ENCODE results near the gene ELF5.

Gene ELF5

GRCh38 chr11:34521265-34521664 is 7.7 kb upstream of the ELF5 start:
- DNase-seq = no peak

DNA sequence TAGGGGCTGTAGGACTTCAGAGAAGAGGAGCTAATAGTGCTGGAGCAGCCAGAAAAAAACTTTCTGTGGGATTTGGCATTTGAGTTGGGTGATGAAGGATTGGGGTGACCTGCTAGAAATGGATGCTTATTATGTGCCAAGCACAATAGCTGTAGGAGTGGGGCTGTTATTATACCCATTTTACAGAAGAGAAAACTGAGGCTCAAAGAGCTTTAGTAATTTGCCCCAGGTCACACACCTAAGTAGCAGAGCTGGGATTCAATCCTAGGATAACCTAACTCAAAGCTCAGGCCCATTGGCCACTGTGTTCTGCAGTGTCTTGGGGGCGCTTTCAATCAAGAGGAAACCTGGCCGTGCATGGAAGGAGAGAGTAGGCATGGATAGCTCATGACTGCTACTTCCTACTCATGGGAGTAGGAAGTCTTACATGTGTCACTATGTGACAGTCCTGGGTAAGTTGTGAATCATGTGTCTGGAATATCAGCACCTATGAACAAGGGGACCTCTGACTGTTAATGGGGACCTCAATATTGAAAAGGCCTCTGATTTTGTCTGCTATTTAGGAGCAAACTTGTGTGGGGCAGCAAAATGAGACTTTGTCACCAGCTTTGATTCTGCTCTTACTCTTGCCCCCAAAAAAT is 6.1 kb upstream of the ELF5 start:
- DNase-seq = no peak

GRCh38 chr11:34516247-34517040 is 2.9 kb upstream of the ELF5 start:
- no peak for DNase-seq

GRCh38 chr11:34514597-34514996 is 1.0 kb upstream of the ELF5 start:
- DNase-seq = no peak

- peak; percentile 26 for DNase-seq
Measured at GRCh38 chr11:34512840-34513681, 533 bp downstream of the ELF5 start.

DNA sequence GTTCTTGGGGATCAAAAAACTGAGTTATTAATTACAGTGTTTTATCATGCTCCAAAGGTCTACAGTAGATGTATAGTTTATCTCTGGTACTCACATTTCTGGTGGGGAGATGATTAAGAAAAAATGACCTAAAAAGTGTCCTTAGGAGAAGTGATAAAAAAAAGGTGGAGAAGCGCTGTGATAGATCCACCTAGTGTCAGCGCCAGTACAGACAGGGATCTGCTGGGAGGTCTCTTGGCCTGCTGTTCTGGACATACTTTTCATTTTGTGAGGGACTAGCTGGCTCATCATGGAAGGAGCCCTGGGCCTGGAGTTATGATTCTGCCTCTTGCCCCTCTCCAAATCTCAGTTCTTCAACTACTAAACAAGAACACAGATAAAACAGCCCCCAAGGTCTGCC is 2.9 kb downstream of the ELF5 start:
- DNase-seq = no peak

DNA sequence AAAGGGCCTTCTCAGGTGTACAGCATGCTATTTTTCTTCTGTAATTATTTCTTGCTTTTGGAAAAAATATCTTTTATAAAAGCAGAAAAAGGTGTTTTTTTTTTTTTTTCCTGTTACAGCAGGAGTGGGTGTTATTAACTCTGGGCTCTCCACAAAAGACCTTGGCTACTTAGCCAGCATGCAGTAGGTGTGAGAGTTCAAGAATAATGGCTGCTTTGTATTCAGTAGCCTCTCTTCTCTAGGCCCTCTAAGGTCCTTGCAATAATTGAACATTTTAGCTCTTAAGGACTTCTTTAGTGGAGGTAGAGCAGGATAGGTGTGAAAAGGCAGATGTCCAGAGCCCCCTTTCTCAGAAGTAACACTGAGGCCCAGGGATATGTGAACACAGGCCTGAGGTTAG is 3.4 kb downstream of the ELF5 start:
- no peak for DNase-seq

- no peak for DNase-seq
Measured at GRCh38 chr11:34509336-34509876, 4.2 kb downstream of the ELF5 start.

GRCh38 chr11:34508524-34508923 is 5.1 kb downstream of the ELF5 start:
- no peak for DNase-seq

DNA sequence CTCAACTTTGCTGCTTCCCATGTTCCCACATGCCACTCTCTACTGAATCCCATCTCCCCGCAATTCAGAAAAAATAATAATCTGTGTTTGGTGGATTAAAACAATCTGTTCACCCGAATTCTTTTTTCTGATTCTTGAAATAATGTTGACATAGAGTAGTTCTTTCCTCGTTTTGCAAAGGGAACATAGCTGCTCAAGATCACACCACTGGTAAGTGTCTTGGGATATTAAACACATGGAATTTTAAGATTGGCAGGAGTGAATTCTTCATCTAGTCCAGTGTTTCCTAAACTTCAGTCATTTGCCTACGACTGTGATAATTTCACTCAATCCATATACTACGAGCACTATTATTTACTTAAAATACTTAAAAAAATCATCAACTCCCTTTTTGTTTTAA is 6.0 kb downstream of the ELF5 start:
- DNase-seq = no peak

DNA sequence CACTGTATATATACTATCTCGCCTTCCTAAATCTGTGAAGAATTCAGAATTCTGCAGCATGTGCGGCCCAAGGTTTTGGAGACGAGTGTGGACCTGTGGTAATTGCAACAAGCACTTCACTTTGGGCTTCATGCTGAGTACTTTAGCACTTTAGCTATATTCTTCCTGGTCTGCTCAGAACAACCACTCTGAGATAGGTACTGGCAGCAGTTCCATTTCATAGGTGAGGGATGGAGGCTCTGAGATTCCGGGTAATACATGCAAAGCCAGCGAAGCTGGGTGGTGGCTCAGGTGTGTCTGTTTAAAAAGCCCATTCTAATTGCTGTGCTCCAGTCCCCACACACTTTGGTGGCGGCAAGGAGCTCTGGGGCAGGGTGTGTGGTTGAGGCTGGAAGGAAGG is 6.4 kb downstream of the ELF5 start:
- DNase-seq = no peak

GRCh38 chr11:34505874-34506273 is 7.7 kb downstream of the ELF5 start:
- no peak for DNase-seq

DNA sequence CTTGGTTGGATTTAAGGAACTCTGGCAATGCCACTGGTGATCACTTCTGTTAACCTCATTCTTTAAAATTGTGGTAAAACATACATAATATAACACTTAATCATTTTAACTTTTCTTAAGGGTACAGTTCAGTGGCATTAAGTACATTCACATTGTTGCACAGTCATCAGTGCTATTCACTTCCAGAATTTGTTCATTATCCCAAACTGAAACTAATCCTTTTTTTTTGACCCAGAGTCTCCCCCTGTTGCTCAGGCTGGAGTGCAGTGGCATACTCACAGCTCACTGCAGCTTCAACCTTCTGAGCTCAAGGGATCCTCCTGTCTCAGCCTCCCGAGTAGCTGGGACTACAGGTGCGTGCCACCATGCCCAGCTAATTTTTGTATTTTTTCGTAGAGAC is 10.6 kb downstream of the ELF5 start:
- no peak for DNase-seq

- no peak for DNase-seq
Measured at GRCh38 chr11:34501949-34502348, 11.6 kb downstream of the ELF5 start.

DNA sequence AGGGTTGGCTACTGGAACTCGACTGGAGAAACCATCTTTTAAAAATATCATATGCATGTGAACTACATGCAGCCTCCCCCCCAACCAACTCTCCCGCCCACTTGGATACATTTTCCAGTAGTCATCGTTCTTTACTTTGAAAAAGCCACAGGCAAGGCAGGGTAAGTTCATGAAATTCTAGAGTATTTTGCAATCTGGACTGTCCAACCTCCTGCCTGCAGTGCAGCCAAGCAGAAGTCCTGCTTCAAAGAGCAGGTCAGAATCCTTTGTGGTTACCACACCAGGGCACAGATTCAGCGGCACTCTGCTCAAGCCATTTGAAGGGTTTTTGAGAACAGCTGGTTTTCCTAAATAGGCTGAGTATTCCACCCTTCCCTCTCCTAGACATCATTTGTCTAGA is 12.1 kb downstream of the ELF5 start:
- DNase-seq = no peak

DNA sequence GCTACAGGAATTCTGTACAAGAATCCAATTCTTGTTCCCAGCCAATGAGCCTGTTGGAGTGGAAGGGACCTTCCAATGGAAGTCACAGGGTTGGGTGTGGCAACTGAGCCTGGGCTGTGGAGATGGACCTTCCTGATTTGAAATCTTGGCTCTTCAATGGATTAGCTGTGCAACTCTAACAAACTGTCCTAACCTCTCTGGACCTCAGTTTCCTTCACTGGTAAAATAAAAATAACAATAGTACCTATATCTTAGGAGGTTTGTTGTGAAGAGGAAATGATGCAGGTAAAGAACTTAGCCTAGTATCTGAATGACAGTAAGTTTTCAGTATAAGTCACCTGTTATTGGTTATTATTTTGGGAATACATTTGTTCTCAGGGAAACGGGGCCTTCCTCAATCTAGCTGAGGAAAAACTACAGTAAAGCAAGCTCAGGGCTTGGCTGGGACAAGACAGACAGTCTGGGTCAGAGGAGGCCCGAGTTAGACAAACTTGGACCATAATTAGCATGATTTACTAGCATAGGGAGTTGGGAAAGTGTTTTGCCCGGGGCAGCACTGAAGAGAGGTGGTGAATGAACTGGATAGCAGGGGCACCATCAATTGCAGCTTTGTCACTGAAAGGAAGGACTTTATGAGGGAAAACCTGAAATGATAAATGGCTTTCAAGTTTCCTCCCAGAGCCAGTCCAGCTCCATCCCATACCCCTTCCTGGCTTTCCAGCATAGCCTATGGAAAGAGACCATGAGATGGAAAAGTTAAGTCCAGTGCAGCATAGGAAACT is 13.7 kb downstream of the ELF5 start:
- no peak for DNase-seq

DNA sequence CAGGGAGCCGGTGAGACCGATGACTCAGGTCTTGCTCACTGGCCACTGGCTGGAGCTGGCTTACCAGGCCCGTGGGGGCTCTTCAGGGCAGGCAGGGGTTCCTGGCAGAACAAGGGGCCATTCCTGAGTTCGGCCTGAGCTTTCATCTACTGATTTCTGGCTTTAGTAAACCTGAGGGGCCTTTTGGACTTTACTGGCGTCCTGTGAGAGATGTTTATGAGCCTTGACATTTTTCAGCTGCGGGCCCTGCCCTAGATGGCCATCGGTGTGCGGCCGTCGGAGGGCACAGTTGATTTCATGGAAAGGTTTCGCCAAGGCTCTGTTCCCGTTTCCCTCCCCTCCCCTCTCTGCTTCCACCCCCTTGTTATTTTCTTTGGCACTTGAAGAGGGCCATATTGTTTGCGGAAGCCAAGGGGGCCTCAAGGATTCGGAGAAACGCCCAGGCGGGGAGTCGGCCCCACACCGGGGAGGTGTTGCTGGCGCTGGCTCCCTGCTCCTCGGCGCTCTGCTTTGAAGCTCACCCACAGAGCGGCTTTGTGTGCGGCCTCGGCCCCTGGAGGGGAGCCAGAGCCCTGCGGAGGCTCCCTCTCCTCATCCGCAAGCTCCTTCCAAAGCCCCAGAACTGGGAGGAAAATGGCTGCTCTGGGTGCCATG is 17.7 kb downstream of the ELF5 start:
- DNase-seq = no peak

DNA sequence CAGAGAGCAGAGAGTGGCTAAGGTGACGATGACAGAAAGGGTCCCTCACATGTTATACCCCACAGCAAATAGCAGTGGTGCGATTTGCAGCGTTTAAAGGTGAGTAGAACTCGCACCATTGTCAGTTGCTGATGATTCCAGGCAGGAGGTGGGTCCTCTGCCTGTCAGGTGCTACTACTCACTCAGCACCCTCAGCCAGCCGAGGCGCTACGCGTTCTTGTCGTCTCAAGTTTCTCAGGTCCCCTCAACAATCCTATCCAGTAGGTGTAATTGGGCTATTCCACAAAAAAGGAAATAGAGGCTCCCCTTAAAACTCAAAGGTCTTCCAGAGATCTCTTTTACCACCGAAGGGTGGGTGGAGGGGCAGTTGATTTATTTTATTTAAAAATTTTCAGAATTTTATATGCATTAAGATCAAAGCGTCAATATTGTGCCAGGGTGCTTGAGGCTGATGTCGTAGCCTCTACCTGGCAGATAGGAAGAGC is 18.3 kb downstream of the ELF5 start:
- no peak for DNase-seq

- DNase-seq = no peak
Measured at GRCh38 chr11:34493926-34494595, 19.5 kb downstream of the ELF5 start.

- DNase-seq = no peak
Measured at GRCh38 chr11:34493468-34493867, 20.1 kb downstream of the ELF5 start.

DNA sequence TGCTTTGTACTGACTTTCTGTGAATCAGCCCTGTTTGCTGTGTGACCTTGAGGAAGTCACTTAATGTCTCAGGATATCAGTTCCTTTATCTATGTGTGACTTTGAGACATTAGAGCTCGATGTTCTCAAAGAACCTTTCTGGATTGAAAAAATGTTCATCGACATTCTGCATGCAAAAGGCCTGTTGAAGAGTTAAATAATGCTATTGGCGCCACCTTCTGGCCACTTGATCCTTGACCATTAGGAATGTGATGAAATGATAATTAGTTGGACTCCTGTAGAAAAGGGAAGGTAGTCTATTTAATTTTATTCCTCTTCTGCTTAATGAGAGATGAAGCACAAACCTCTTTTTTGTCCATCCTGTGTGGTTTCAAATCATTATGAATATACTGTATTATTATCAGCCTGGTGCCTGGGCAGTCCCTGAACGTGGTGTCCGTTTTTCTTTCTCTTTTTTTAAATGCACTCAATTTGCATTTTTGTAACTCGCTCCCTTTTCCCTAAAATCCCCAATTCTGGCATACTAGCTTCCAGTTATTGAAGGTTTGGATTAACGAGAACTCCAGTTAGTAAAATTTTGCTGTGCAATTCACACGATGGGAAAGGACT is 20.7 kb downstream of the ELF5 start:
- DNase-seq = peak; percentile 46

All from NCI-H748 treated with DMSO at 0.1 percent for 48 hours (cell line).